Fibroblast of skin of right biceps (primary cell): ENCODE measurements around the gene KCTD16.

Experiments
- DNase-seq: peaks from one replicate; pipeline ENCODE4 v3.0.0-alpha.2; 2013

Gene KCTD16

DNA sequence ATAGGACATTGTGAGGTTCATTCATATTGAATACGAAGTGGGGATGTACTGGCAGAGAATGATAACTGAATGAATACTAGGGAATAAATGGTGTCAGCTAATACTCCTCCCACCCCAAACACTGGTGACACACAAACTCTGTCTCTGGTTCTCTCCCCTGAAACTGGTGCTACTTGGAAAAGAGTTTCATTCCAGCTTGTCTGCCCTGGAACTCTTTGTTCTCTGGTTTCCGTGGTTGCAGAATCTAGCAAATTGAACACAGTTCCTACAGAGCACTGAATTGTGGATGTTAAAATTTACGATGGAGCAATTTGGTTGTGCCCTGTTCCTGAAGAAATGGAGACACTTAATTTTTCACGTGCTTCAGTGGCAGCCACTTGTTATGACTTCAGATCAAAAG, 181.7 kb downstream of the KCTD16 start:
- DNase-seq: no peak

DNA sequence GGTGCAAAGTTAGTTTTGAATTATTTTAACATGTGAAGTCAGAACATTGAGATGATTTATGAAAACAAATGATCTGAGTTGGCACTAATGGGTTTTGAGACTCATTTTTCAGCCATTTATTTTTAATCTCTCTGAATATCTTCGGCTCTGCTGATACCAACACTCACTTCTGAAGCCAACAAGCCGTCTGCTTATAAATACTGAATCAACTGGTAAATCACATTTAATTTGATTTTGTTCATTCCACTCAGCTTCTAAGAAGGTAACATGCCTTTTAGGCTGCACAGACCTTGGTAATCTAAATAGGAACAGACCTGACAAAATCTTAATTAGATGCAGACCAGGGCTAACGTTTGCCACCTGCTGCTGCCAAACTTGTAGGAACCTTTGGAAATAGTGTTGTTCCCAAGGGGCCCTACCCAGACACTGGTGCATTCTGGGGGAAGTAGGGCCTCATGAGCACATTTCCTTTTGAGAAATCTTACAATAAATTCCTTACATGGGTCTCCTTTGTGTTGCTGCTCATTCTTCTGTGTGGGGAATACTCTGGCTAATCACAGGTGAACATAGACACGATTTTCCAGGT, 182.2 kb downstream of the KCTD16 start:
- DNase-seq: no peak

DNA sequence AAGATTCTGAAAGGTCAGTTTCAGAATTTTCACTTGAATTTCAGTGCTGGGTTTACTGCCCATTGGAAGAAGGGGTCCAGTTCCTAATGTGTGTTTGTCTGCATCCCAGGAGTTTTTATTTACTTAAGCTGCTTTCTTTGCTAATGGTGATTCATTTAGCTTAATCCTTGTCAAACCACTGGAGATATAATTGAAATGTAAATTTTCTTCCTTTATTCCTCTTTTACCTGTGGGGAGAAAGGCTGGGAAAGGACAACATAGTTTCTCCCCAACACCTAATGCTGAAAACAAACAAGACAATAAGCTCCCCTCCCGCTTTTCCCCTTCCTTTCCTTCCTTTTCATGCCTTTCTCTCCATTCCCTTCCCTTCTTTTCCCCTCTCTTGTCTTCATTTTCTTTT, 185.8 kb downstream of the KCTD16 start:
- no peak for DNase-seq

DNA sequence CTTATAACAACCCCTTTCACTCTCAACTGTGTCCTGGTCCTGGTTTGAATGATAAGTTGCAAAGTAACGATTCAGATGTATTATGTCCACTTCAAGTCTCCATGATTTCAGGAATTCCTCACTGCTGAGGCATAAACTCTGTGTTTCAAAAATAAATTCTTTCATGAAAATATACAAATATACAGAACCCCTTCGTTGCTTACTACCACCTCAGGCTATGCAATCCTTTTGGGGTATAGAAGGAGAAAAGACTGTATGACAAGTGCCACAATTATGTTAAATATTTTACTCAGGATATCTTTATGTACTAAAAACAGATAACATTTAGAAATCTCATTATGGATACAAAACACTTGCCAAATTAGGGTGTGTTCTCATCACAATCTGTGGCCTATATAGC, 190.7 kb downstream of the KCTD16 start:
- no peak for DNase-seq

DNA sequence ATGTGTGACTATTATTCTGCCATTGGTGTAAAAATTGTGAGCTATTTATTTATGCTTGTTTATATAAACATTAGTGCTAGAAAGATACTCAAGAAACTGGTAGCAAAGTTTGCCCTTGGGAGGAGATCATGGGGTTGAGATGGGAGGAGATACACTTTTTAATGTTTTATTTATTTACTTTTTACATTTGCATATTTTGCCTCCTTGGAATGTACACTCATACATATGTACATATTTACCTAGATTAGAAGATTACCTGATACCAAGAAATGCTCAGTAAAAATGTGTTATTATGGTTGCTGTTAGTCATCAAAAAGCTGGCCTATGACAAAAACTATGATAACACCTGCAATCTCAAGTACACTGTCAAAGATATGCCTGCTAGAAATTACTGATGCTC, 195.2 kb downstream of the KCTD16 start:
- no peak for DNase-seq

DNA sequence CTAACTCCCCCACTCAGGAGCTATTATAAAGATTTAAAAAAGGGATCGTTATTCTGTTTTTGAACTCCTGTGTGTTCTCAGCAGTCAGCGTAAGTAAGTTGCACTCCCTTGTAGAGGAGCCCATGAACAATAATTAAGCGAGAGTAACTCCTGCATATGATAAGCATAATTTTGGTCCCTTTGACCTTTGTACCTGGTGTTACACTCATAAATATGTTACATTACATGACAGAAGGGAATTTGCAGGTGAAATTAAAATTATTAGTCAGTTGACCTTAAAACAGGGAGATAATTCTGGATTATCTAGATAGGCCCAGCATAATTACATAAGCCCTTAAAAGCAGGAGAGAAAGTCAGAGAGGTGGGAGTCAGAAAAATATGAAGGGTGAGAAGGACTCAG, 197.3 kb downstream of the KCTD16 start:
- DNase-seq: no peak

DNA sequence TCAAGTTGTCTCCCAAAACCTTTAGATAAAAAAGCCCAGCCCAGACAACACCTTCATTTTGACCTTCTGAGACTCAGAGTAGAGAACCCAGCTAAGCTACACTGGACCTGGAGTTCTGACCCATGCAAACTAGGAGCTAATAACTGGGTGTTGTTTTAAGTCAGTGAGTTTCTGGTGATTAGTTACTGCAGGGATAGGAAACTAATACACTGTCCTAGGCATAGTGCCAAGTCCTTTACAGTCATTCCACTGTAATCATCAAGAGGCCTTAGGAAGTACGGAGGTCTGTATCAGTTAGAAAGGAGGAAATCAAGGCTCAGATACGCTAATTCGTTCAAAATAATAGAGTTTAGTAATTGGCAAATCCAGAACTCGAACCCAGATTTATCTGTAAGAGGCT, 197.9 kb downstream of the KCTD16 start:
- peak; percentile 11 for DNase-seq

DNA sequence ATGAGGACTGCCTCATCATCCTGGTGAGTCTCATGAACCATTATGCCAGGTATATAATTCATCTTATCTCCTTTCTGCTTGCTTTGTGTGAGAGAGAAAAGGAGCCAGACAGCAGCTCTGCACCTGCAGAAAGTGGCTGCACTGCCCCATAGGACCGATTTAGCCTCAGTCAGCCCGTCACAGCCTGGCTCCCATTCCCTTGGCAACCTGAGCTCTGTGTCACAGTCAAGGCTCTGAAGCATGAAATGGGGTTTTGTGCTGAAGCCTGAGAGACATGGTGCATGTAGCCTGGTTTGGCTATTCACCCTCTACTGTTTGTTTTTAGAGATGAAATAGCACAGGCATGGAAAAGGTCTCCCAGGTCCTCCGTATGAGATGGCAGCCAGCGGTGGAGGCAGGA, 198.3 kb downstream of the KCTD16 start:
- no peak for DNase-seq

DNA sequence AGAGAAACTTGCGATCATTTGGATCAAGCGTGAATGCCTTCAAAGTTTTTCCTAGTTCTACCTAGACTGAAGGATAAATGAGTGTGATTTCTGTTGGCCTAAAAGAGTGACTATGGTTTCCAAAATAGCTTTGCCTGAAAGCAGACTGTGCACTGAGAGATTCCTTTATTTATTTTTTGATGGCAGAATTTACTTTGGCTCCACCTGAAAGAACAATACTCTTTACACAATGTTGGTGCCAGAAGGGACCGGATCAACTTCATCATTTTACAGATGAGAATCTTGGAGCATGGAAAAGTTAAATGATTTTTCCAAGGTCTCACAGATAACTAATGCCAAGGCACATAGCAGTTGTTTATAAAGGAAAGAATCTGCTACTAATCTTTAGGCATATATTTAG, 199.6 kb downstream of the KCTD16 start:
- no peak for DNase-seq

DNA sequence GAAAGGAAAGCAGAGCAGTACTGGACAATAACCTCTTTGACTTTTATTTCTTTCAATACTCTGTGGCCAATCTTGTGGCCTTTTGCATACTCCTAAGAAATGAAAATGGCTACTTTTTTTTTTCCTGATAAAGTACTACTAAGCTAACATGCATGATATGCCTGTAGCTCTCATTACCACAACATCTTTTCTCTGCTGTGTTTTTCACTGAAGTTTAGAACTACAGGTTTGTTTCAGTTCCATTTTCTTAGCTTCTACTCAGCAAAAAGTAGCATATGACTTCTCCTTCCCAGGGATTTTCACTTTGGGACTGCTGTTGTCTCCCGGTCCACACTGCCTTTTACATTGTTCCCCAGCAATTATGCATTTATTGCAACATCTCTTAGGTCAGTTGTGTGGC, 204.0 kb downstream of the KCTD16 start:
- DNase-seq: no peak

DNA sequence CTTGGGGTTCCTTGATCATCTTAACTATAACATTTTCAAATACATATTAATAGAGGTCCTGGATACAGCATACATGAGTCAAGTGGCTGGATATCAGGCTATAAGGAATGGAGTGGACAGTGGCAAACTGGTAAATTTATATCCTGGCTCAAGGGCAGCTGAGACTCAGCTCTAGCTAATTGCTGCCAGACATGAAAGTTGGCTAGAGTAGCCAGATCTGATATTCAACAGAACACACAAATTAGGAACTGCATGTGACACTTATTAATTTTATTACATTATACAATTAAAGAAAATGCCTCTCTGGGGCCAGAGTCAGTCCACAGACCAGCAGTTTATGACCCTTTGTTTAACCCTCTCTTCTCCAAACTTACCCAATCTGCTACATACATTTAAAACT, 206.5 kb downstream of the KCTD16 start:
- DNase-seq: no peak

DNA sequence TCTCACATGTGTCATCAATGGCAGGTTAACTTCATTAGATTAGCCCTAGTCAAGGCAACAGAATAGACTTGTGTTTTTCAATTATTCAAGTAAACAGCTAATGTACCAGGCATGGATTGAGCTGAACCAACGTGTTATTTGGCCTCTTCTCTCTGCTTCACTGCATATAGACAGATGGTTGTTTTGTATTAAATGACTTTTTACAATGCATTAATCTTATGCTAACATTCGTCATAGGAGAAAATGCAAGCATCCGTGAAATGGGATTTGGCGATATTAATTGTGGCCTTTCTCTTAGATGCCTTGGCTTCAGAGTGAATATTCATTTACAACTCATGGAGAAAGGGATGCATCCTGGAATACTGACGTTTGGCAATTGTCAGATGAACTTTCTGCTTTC, 208.0 kb downstream of the KCTD16 start:
- DNase-seq: no peak

DNA sequence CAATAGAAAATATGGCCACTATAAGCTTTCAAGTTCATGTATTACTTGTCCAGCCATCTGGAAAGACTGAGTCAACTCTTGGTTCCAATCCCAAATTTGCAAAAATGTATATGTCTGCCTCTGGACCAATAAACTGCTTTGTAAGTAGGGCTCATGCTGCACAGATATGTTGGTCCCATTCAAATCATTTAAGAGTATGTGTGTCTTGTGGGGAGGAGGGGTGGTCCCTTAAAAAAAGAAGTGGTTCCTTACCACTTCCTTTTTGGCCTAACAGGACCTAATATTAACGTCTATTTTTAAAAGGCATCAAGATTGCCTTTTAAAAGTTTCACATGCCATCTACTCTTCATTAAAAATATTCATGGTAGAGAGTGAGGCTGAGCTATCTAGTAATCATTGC, 214.9 kb downstream of the KCTD16 start:
- no peak for DNase-seq

DNA sequence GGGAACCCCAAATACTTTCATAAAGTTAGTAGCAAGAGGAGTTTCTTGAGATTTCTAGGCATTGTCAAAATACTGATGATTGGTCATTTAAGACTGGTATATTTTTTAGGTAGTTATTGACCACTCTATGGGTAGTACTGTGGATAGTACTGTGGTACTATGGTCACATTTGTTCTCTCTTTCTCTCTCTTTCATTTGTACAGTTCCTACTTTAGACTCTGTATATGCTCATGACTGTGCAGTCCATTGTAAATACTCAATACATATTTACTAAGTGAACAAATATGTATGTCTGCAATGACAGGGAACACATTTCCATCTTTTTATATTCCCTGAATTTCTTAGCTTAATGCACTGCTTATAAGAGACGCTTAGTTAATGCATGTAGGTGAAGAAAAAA, 215.6 kb downstream of the KCTD16 start:
- no peak for DNase-seq

DNA sequence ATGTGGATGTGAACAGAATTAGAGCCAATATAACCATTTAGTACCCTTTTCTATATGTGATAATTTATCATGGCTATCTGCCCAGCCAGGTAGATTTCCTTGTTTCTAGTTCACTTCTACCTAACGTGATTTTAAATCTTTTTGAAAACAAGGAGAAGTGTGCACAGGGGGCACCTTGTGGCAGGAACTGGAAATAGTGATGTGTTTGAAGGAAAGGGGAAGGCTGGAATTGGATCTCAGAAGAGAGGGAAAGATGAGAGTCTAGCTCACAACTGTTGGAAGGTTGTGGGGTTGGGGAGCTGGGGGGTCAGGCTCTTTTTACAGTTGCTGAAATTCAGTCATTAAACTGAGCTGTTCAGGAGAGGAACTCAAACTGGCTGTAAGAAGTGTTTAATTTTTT, 219.5 kb downstream of the KCTD16 start:
- no peak for DNase-seq

DNA sequence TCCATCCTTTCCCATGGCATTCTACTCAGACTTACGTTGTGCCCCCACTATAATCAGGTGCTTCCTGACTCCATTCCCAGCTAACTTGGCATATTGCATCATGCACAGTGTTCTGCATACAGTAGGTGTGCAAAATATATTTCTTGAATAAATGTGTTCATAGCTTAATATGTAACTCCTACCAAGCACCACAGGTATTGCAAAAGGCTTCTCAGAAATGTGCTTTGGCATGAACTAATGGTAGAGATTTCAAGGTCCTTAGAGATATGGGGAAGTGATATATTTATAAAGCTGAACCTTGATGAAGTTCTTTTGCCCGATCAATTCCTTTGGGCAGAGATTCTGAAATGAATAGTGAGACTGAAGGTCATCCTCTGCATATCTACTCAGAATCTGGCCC, 220.4 kb downstream of the KCTD16 start:
- DNase-seq: no peak

DNA sequence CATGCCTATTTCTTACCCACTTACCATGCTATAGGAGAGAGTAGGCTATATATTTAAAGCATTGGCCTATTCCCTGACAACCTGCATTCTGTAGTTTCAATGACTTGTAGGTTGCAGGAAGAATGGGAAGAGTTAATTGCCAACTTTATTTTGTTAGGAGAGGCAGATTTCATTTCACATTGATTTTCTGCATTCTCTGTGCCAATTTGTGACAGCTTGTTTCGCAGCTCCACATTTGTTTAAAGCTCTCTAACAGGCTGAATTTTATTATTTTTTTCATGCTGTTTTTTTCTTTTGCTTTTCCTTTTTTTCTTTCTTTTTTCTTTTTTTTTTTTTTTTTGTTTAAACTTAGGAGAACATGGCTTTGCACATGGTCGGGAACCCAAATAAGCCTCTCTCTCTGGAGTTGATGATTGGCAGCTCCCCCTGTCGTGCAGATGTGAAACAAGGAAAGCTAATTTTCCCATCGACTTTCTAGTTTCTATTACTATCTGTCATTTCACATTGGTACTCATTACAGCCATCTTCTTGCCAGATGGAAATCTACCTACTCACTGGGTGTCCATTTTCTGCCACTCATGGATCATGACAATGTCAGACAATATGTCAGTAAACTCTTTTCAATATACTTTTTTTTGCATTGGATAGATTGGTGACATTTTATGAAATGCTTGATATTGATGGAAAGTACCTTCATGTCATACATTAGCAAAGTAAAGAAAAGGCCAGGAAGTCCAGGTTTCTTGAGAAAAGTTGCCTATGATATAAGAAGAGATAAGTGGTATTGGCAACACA, 223.2 kb downstream of the KCTD16 start:
- no peak for DNase-seq

DNA sequence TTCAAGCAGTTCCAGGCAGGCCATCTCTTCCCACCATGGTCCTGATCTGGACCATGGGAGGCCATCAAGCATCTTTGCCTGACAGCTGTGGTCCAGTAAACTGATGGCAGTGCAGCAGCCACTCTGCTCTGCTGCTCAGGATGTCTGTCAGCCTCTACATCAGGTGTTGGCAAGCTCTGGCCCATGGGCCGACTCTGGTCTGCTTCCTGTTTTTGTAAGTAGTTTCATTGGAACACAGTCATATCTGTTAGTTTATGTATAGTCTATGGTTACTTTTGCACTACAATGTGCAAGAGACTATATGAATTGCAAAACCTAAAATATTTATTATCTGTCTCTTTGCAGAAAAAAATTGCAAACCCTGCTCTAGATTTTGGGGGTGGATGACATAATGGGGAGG, 225.0 kb downstream of the KCTD16 start:
- DNase-seq: no peak

DNA sequence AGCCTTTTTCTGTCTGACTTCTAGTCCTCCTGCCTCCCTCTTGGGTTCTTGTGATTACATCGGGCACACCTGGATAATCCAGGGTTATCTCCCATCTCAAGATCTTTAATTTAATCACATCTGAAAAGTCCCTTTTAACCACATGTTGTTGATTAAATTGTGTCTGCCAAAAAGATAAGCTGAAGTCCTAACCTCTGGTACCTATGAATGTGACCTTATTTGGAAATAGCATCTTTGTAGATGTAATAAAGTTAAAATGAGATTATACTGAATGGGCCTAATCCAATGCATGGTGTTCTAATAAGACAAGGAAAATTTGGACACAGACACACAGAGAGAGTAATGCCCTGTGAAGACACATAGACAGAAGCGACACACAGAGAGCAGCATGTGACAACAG, 232.4 kb downstream of the KCTD16 start:
- no peak for DNase-seq

DNA sequence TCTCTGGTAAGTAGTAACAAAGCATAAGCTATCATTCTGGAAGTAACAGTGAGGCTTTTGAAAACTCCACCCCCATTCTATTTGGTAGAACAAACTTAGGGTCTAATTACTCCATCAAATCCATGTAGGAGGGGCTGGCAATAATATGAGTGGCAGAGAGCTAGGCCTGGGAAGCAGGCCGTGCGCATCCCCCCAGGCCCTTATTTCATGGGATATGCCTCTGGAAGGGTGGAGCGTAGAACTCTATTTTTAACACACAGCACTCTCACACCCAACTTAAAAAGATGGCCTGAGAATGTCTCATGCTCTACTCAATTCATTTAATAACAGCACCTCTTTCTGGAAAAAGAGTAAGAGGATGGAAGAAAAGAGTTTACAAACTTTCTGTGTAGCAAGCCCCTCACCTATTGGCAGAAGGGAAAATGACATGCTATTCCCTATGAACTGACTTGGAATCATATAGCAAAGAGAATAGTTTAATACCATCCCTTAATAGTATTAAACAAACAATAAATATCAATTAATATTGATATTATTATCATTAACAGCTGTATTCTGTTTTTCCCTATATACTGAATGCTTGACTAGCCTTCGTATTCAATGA, 233.2 kb downstream of the KCTD16 start:
- no peak for DNase-seq

DNA sequence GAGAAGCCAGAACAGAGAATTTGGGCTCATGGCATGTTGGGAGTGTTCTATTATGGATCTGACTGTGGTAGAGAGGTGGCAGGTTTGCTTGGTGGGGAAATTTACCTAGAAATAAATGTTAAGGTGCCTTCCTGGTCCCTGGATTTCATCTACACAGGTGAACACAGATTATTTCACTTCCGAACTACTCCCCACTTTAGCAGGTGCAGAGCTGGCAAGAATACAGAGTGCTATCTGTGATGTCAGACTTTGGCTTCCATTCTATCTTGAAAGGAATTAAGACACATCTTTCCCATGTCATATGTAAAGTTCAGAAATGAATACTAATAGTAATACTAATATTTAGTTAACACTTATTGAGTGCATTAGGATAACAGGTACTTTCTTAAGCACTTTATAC, 234.0 kb downstream of the KCTD16 start:
- DNase-seq: no peak

DNA sequence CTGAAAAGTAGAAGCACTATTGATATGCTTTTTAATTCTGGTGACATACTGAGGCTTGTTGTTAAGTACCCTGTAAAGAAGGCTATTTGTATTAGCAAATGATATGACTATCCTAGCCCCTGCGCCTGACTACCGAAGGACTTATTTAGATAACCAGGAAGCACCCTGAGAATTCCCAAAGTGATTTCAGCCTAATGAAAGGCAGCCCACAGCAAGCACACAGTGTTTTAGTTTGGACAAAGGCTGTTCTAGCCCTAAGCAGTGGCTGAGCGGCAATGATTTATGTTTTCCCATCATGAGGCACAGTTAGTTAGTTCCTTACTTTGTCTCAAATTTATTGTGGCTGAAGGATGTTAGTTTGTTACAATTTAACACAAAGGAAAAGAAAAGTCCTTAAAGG, 235.3 kb downstream of the KCTD16 start:
- DNase-seq: no peak

DNA sequence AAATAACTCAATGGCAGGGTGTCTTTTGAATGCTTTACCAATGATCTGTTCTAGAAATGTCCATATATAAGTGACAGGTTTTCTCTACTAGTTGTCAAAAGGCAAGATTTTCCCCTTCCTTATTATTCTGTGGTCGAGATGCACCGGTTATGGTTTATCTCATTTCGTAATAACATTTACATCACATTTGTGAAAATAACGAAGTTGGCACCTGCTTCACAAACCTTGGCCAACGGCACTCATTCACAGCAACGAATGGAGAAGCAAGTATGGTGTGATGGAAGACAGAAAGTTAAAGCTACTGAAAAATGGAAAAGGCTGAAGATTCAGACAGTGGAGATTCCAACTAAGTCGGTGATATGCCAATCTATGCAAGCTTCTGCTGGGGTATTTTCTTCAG, 235.8 kb downstream of the KCTD16 start:
- DNase-seq: no peak

DNA sequence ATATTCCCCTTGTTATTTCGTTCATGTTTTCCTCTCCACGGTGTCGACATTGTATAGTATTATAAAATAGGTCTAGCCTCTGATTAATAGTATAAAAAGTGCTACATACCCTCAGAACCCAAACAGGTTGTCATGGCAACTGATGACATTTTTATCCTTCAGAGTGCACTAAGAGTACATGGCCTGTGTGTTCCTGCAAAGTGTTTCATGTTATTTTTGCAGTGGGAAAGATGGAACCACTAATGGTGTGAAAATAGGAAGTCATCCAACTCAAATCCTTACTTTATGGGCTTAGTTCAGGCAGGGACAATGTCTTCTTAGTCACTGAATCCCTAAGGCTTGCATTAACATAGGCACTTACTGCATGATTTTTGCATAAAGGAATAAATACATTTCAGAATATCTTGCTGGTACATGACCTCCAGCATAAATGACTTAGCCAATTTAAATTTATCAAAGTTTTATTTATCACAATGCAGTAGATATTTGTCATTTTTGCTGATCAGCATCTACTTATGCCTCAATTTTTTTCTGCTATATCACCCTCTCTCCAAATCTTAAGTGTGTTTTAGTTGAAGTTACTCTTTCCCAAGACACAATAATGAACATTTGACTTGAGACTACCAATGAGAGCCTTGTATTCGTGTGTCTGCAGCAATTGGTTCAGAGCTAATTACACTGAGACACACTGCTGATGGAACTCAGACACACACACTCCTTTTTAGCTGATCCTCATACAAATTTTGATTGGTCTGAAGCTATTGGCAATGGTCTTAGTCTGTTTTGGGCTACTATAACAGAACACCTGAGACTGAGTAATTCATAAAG, 243.7 kb downstream of the KCTD16 start:
- DNase-seq: no peak
